ENCODE data around the gene STK10.

GRCh38 chr5:172064766-172065165 is 123.3 kb downstream of the STK10 start:
- TF ChIP-seq POLR2AphosphoS5 (IDR thresholded peaks at IDR 0.05; ENCODE audit: borderline replicate concordance, low read depth, low read length) (no peak), EZH2 (IDR thresholded peaks at IDR 0.05) (no peak)

All from SK-N-MC (cell line).